Right atrium auricular region (tissue), 2 donors: ENCODE results near the gene PROSER3. TPM values are rescaled to one million over a fixed set of nuclear protein-coding genes. Genes with fewer than 3 reads are reported as not detected.

ENCODE experiments used
- DNase-seq: peaks from one replicate; pipeline ENCODE4 v3.0.0-alpha.2; 2019; ENCODE audit warnings: low spot score
- H3K27ac ChIP-seq, 2 donors: fragments of 200-600 bp; sonication (generic); 1 replicate in 1 of 2; 2 replicates in 1 of 2; pipeline ENCODE4 v1.5.1; 2016 to 2019
- H3K27me3 ChIP-seq, 2 donors: fragments of 200-600 bp; sonication (generic); one replicate each; pipeline versions ENCODE4 v1.5.1 to v1.6.0; 2017 to 2019
- H3K36me3 ChIP-seq: fragments of 200-600 bp; sonication (generic); one replicate; pipeline ENCODE4 v1.5.1; 2016
- H3K4me1 ChIP-seq, 2 donors: fragments of 200-600 bp; sonication (generic); one replicate each; pipeline versions ENCODE4 v1.5.1 to v1.6.0; 2017 to 2019
- H3K4me3 ChIP-seq, 2 donors: fragments of 200-600 bp; sonication (generic); 1 replicate in 1 of 2; 2 replicates in 1 of 2; pipeline ENCODE4 v1.5.1; 2017 to 2019; ENCODE audit warnings: mild to moderate bottlenecking in 1 of 2, moderate library complexity in 1 of 2
- H3K9me3 ChIP-seq, 2 donors: fragments of 200-600 bp; sonication (generic); one replicate each; pipeline ENCODE4 v1.5.1; 2019
- total RNA-seq, 2 donors: library from RNA; depleted of rRNA; stranded (reverse); fragments of >200 nt; gene quantifications; one replicate each; pipeline ENCODE4 v1.1.0, GENCODE V29; 2016
- TF ChIP-seq, protein P1 (sequence below), 2 donors: fragments of 200-600 bp; sonication (generic); IDR thresholded peaks; one replicate each; pipeline ENCODE4 v1.5.1; 2019; ENCODE audit warnings: antibody characterized with exemption in 2 of 2

The PROSER3 gene
- total RNA-seq, 2 donors from 2014 or later, result 7.2 TPM

DNA sequence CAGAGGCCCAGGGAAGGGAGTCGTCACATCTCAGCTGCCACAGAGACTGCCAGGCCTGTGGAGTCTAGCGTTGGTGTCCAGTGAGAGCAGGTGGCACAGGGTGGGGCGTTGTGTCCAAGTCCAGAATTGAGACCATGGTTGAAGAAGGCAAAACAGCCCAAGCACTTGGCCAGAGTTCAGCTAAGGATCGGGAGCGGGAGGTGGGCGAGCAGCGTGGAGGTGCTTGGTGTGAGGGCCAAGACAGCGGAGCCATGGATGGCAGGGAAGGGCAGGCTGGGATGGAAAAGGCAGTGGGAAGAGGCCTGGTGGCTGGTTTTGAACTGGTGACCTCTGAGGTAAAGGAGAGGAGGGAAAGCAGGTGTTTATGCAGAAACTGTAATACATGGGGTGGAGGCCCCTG, 23.7 kb upstream of the PROSER3 start:
- Histone ChIP-seq H3K27me3 (no peaks in the 10 kb centered on the region), H3K4me1 (peaks cover 0 to under 1% of the 10 kb centered on the region in 2 donors), H3K4me3 (no peak overlapping the region), H3K9me3 (no peaks in the 10 kb centered on the region), H3K27ac (no peak overlapping the region), H3K36me3 (peaks cover 76% of the 10 kb centered on the region)
- TF ChIP-seq, protein P1, sequence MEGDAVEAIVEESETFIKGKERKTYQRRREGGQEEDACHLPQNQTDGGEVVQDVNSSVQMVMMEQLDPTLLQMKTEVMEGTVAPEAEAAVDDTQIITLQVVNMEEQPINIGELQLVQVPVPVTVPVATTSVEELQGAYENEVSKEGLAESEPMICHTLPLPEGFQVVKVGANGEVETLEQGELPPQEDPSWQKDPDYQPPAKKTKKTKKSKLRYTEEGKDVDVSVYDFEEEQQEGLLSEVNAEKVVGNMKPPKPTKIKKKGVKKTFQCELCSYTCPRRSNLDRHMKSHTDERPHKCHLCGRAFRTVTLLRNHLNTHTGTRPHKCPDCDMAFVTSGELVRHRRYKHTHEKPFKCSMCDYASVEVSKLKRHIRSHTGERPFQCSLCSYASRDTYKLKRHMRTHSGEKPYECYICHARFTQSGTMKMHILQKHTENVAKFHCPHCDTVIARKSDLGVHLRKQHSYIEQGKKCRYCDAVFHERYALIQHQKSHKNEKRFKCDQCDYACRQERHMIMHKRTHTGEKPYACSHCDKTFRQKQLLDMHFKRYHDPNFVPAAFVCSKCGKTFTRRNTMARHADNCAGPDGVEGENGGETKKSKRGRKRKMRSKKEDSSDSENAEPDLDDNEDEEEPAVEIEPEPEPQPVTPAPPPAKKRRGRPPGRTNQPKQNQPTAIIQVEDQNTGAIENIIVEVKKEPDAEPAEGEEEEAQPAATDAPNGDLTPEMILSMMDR (IDR thresholded peaks at IDR 0.05), result no peak
- DNase-seq, result no peak

DNA sequence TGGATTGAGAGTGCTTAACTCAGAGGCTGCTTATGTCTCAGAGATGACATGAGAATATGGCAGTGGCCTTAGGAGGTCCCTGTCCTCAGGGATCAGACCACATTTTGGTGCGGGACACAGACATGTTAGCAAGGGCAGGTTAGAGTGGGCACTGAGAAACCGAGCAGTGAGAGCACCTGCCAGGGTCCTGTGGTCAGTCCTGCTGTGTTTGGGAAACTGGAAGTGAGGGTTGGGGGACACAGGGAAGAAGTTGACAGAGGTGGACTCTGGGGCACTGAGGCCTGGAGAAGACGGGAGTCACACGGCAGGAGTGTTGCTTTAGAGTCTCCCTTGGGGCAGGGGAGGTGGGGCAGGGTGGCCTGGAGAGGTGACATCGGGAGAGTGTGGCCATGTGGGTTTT, 23.1 kb upstream of the PROSER3 start:
- no peak overlapping the region for H3K4me3 ChIP-seq
- no peaks in the 10 kb centered on the region for H3K9me3 ChIP-seq
- no peak overlapping the region for H3K27ac ChIP-seq
- peaks cover 70% of the 10 kb centered on the region for H3K36me3 ChIP-seq
- peaks cover 0 to 6% of the 10 kb centered on the region in 2 donors for H3K4me1 ChIP-seq
- TF ChIP-seq, protein P1 (IDR thresholded peaks at IDR 0.05), result no peak
- no peaks in the 10 kb centered on the region for H3K27me3 ChIP-seq
- DNase-seq, result no peak

DNA sequence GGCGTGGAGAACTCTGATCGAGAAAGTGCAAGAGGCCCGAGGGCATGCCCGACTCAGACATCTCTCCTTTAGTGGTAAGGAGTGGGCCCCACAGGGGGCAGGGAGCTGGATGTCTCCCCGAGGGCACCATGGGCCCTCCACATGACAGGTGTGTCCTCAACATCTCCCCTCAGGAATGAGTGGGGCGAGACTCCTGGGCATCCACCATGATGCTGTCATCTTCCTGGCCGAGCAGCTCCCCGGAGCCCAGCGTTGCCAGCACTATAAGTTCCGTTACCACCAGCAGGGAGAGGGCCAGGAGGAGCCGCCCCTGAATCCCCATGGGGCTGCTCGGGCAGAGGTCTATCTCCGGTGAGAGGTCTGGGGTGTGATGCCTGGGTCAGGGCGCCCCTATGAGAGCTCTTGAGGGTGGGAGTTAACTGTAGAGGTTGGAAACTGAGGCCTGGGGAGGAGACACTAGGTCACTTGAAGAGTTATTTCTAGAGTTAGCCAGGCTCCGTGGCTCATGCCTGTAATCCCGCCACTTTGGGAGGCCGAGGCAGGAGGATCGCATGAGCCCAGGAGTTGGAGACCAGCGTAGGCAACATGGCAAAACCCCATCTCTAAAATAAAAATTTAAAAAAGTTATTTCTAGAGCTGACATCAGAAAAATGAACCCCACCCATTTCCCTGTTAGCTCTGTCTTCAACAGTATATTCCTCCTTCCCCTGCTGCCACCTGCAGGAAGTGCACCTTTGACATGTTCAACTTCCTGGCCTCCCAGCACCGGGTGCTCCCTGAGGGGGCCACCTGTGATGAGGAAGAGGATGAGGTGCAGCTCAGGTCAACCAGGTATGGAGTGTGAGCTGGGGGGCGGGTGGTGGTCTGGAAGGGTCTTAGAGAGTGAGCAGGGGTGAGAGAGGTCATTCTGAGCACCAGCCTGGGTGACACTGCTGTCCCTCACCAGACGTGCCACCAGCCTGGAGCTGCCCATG, 20.8 kb upstream of the PROSER3 start:
- no peaks in the 10 kb centered on the region for H3K27me3 ChIP-seq
- H3K4me3 ChIP-seq, result no peak overlapping the region
- DNase-seq, result no peak
- no peaks in the 10 kb centered on the region for H3K9me3 ChIP-seq
- TF ChIP-seq, protein P1 (IDR thresholded peaks at IDR 0.05), result no peak
- peaks cover 47% of the 10 kb centered on the region for H3K36me3 ChIP-seq
- no peak overlapping the region for H3K27ac ChIP-seq
- peaks cover 0 to 18% of the 10 kb centered on the region in 2 donors for H3K4me1 ChIP-seq

DNA sequence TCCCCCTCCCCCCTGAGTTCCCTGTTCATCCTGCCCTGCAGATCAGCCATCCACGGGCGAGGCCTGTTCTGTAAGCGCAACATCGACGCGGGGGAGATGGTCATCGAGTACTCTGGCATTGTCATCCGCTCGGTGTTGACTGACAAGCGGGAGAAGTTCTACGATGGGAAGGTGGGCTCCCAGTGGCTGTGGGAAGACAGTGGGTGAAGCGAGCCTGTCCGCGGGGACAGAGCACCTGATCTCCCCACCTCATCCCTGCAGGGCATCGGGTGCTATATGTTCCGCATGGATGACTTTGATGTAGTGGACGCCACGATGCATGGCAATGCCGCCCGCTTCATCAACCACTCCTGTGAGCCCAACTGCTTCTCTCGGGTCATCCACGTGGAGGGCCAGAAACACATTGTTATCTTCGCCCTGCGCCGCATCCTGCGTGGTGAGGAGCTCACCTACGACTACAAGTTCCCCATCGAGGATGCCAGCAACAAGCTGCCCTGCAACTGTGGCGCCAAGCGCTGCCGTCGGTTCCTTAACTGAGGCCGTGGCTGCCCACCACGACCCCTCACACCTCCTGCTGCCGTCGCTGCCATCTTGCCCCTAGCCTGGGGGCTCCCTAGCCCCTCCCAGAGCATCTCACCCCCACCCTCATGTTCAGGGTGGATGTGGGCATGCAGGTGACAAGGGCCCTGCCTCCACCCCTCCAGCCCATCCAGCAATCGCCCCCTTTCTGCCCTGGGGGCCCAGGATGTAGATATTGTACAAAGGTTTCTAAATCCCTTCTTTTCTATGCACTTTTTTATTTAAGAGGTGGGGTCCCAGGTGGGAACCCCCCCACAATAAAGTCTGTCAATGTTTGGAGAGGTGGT, 19.7 kb upstream of the PROSER3 start:
- no peak overlapping the region for H3K27ac ChIP-seq

DNA sequence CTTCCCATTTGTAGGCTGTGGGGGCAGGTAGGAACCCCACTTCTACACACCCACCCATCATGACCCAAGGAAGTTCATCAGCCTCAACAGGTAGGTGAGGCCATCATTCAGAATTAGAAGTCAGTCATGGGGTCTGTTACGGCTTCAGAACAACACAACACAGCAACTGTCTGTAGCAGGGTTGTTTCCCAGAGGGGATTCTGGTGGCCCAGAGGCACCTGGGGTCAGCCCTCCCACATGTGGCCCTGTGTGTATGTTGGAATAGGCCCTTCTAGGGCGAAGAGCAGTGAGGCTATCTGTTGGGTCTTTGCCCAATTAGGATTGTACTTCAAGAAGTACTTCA, 19.1 kb upstream of the PROSER3 start:
- H3K4me3 ChIP-seq, result no peak overlapping the region
- H3K9me3 ChIP-seq, result no peaks in the 10 kb centered on the region
- peaks cover 38% of the 10 kb centered on the region for H3K36me3 ChIP-seq
- H3K4me1 ChIP-seq, result peaks cover 0 to 19% of the 10 kb centered on the region in 2 donors
- TF ChIP-seq, protein P1 (IDR thresholded peaks at IDR 0.05), result no peak
- no peak for DNase-seq
- no peak overlapping the region for H3K27ac ChIP-seq
- H3K27me3 ChIP-seq, result no peaks in the 10 kb centered on the region

More for the DNA sequence above, 19.7 kb upstream of the PROSER3 start:
- H3K4me1 ChIP-seq, result peaks cover 0 to 18% of the 10 kb centered on the region in 2 donors
- no peaks in the 10 kb centered on the region for H3K27me3 ChIP-seq
- H3K4me3 ChIP-seq, result no peak overlapping the region
- TF ChIP-seq, protein P1 (IDR thresholded peaks at IDR 0.05), result no peak
- H3K9me3 ChIP-seq, result no peaks in the 10 kb centered on the region
- peaks cover 38% of the 10 kb centered on the region for H3K36me3 ChIP-seq
- DNase-seq, result no peak
